MM.1S (cell line): ENCODE results near the gene GRAMD1A.

Source experiments
- DNase-seq: peaks from one replicate; pipeline ENCODE4 v3.0.0-alpha.2; 2015
- H2AFZ ChIP-seq: fragments of 300-600 bp; sonication (generic); 2 replicates; pipeline ENCODE4 v1.6.0; 2016; ENCODE audit warnings: antibody characterized with exemption, low read length
- H3F3A ChIP-seq: fragments of 300-600 bp; sonication (generic); 2 replicates; pipeline ENCODE4 v1.6.1; 2016; ENCODE audit warnings: mild to moderate bottlenecking, antibody characterized with exemption, low read length, moderate library complexity, mixed read lengths; ENCODE audit not compliant: insufficient read depth
- H3K27ac ChIP-seq: fragments of 300-600 bp; sonication (generic); 2 replicates; pipeline ENCODE4 v1.5.1; 2016; ENCODE audit warnings: mild to moderate bottlenecking, low read length
- H3K27me3 ChIP-seq: fragments of 300-600 bp; sonication (generic); replicated peaks from 2 replicates; pipeline ENCODE4 v1.6.0; 2016; ENCODE audit warnings: low read length; ENCODE audit not compliant: insufficient read depth
- H3K36me3 ChIP-seq: fragments of 300-600 bp; sonication (generic); replicated peaks from 2 replicates; pipeline ENCODE4 v1.6.1; 2016; ENCODE audit warnings: mild to moderate bottlenecking, low read length, mixed read lengths; ENCODE audit not compliant: insufficient read depth
- H3K4me1 ChIP-seq: fragments of 300-600 bp; sonication (generic); 2 replicates; pipeline ENCODE4 v1.6.1; 2016; ENCODE audit warnings: low read length, mixed read lengths
- H3K4me2 ChIP-seq: fragments of 300-600 bp; sonication (generic); 2 replicates; pipeline ENCODE4 v1.6.0; 2016; ENCODE audit warnings: low read depth, low read length
- H3K4me3 ChIP-seq: fragments of 300-600 bp; sonication (generic); 2 replicates; pipeline ENCODE4 v1.5.1; 2016; ENCODE audit warnings: low read length, mixed read lengths
- H3K79me2 ChIP-seq: fragments of 300-600 bp; sonication (generic); 2 replicates; pipeline ENCODE4 v1.6.1; 2016; ENCODE audit warnings: mixed run types, low read length, mixed read lengths
- H3K9ac ChIP-seq: fragments of 300-600 bp; sonication (generic); 2 replicates; pipeline ENCODE4 v1.6.1; 2016; ENCODE audit warnings: low read length, mixed read lengths
- H3K9me2 ChIP-seq: fragments of 300-600 bp; sonication (generic); replicated peaks from 2 replicates; pipeline ENCODE4 v1.6.1; 2016; ENCODE audit warnings: mild to moderate bottlenecking, low read length, mixed read lengths; ENCODE audit not compliant: insufficient read depth
- H3K9me3 ChIP-seq: fragments of 300-600 bp; sonication (generic); replicated peaks from 2 replicates; pipeline ENCODE4 v1.6.1; 2016; ENCODE audit warnings: mild to moderate bottlenecking, low read length, mixed read lengths; ENCODE audit not compliant: insufficient read depth
- H4K20me1 ChIP-seq: fragments of 300-600 bp; sonication (generic); 2 replicates; pipeline ENCODE4 v1.6.1; 2016; ENCODE audit warnings: mild to moderate bottlenecking, low read length, moderate library complexity, mixed read lengths; ENCODE audit not compliant: insufficient read depth
- CTCF ChIP-seq: fragments of 300-600 bp; sonication (generic); IDR thresholded peaks from 2 replicates; pipeline ENCODE4 v1.5.1; 2016; ENCODE audit warnings: antibody characterized with exemption, low read length, mixed read lengths
- EZH2 ChIP-seq: fragments of 300-600 bp; sonication (generic); optimal IDR thresholded peaks from 2 replicates; pipeline ENCODE3; 2017; ENCODE audit warnings: low read depth, mild to moderate bottlenecking, antibody characterized with exemption, low read length, mixed read lengths
- EZH2phosphoT487 ChIP-seq: fragments of 300-600 bp; sonication (generic); IDR thresholded peaks from 2 replicates; pipeline ENCODE4 v1.6.1; 2018; ENCODE audit warnings: antibody characterized with exemption, low read length

The GRAMD1A gene

GRCh38 chr19:35044317-35045117, 44.4 kb downstream of the GRAMD1A start:
- TF ChIP-seq CTCF: peak; percentile 94
- no peak for TF ChIP-seq EZH2phosphoT487
- Histone ChIP-seq H3K79me2 (no peaks in the 10 kb centered on the region), H3K36me3 (no peaks in the 10 kb centered on the region), H3K4me2 (no peak overlapping the region), H3K4me1 (no peaks in the 10 kb centered on the region), H3K9ac (no peak overlapping the region), H3K4me3 (no peak overlapping the region), H2AFZ (0 out of 2 replicates have a peak overlapping the region, but pooled peaks have one; percentile 23), H4K20me1 (0 out of 2 replicates have a peak, but pooled peaks cover 2% of the 10 kb centered on the region), H3K9me2 (no peaks in the 10 kb centered on the region), H3K27ac (no peak overlapping the region), H3K9me3 (no peaks in the 10 kb centered on the region), H3K27me3 (peaks cover 81% of the 10 kb centered on the region), H3F3A (no peaks in the 10 kb centered on the region)
- peak; percentile 36 for DNase-seq

GRCh38 chr19:35045667-35046300, 45.7 kb downstream of the GRAMD1A start:
- Histone ChIP-seq H3K9me3 (no peaks in the 10 kb centered on the region), H3K4me2 (no peak overlapping the region), H3K9ac (no peak overlapping the region), H4K20me1 (0 out of 2 replicates have a peak, but pooled peaks cover 2% of the 10 kb centered on the region), H3K27me3 (peaks cover 81% of the 10 kb centered on the region), H2AFZ (no peak overlapping the region), H3K36me3 (no peaks in the 10 kb centered on the region), H3F3A (no peaks in the 10 kb centered on the region), H3K9me2 (no peaks in the 10 kb centered on the region), H3K4me3 (no peak overlapping the region), H3K27ac (no peak overlapping the region), H3K4me1 (no peaks in the 10 kb centered on the region), H3K79me2 (no peaks in the 10 kb centered on the region)
- TF ChIP-seq CTCF (peak; percentile 39), EZH2phosphoT487 (no peak)
- peak; percentile 39 for DNase-seq

- Histone ChIP-seq H3F3A (no peaks in the 10 kb centered on the region), H3K79me2 (no peaks in the 10 kb centered on the region), H3K27ac (no peak overlapping the region), H3K4me1 (no peaks in the 10 kb centered on the region), H3K9me3 (no peaks in the 10 kb centered on the region), H3K36me3 (no peaks in the 10 kb centered on the region), H3K9me2 (no peaks in the 10 kb centered on the region), H3K27me3 (peaks cover 81% of the 10 kb centered on the region), H3K4me3 (no peak overlapping the region), H3K4me2 (no peak overlapping the region), H4K20me1 (0 out of 2 replicates have a peak, but pooled peaks cover 2% of the 10 kb centered on the region), H2AFZ (no peak overlapping the region), H3K9ac (no peak overlapping the region)
- TF ChIP-seq EZH2 (no peak), EZH2phosphoT487 (no peak), CTCF (no peak)
- no peak for DNase-seq
Measured at GRCh38 chr19:35046461-35046860, 46.3 kb downstream of the GRAMD1A start.
